Glutamatergic neuron (in vitro differentiated cells): ENCODE measurements around the gene KRT71. TPM values are rescaled to one million over a fixed set of nuclear protein-coding genes. Genes with fewer than 3 reads are reported as not detected.

Experiments used
- DNase-seq: peaks from one replicate; pipeline ENCODE4 v3.0.0; 2022
- H3K27ac Mint-ChIP-seq: one replicate; pipeline ENCODE4 v1.8.0; 2020; ENCODE audit warnings: mild to moderate bottlenecking, mixed read lengths, inconsistent platforms; ENCODE audit not compliant: unreplicated experiment
- H3K27me3 Mint-ChIP-seq: one replicate; pipeline ENCODE4 v1.8.0; 2020; ENCODE audit warnings: mild to moderate bottlenecking, moderate library complexity, mixed read lengths, inconsistent platforms; ENCODE audit not compliant: unreplicated experiment
- H3K36me3 Mint-ChIP-seq: one replicate; pipeline ENCODE4 v1.8.0; 2020; ENCODE audit warnings: mild to moderate bottlenecking, mixed read lengths, inconsistent platforms; ENCODE audit not compliant: unreplicated experiment
- H3K4me1 Mint-ChIP-seq: one replicate; pipeline ENCODE4 v1.8.0; 2020; ENCODE audit warnings: mild to moderate bottlenecking, low read depth, mixed read lengths, inconsistent platforms; ENCODE audit not compliant: unreplicated experiment
- H3K4me3 Mint-ChIP-seq: one replicate; pipeline ENCODE4 v1.8.0; 2020; ENCODE audit warnings: mild to moderate bottlenecking, mixed read lengths, inconsistent platforms; ENCODE audit not compliant: unreplicated experiment
- H3K9me3 Mint-ChIP-seq: one replicate; pipeline ENCODE4 v1.8.0; 2020; ENCODE audit warnings: mild to moderate bottlenecking, moderate library complexity, mixed read lengths, inconsistent platforms; ENCODE audit not compliant: unreplicated experiment
- CTCF ChIP-seq: fragments of 200-600 bp; sonication (generic); IDR thresholded peaks from one replicate; pipeline ENCODE4 v1.5.0; 2021; ENCODE audit not compliant: partially characterized antibody, unreplicated experiment
- long read RNA-seq: library from polyadenylated mRNA; unstranded; transcript quantifications from one replicate; pipeline ENCODE4 v2.0.0, GENCODE V29; 2020; ENCODE audit not compliant: unreplicated experiment
- total RNA-seq: library from RNA; stranded (reverse); fragmentation: NEBNext Ultra II Directional; extraction: Animal tissue kit (Norgen Biotek cat#: 25700); gene quantifications from one replicate; pipeline ENCODE4 v1.2.1, GENCODE V29; 2021; ENCODE audit not compliant: unreplicated experiment

The KRT71 gene
- total RNA-seq: not detected
- long read RNA-seq: 0 reads

GRCh38 chr12:52552681-52553195, at the start of gene KRT71:
Gene KRT71 (minus strand): TSS chr12:52553145. CDS start chr12:52553077, 68 bp downstream.
- TF ChIP-seq CTCF: no peak
- Mint-ChIP-seq H3K27ac (no peak within 1 kb of the TSS), H3K4me1 (no peaks in the 10 kb centered on the region), H3K36me3 (no peaks in the 10 kb centered on the region), H3K27me3 (peaks cover 14% of the 10 kb centered on the region), H3K9me3 (peaks cover 2% of the 10 kb centered on the region), H3K4me3 (no peak within 1 kb of the TSS)
- no peak for DNase-seq

- peaks cover 3% of the 10 kb centered on the region for H3K9me3 Mint-ChIP-seq
- no peaks in the 10 kb centered on the region for H3K4me1 Mint-ChIP-seq
- TF ChIP-seq CTCF: no peak
- H3K27ac Mint-ChIP-seq: no peak overlapping the region
- peaks cover 10% of the 10 kb centered on the region for H3K27me3 Mint-ChIP-seq
- H3K4me3 Mint-ChIP-seq: no peak overlapping the region
- peaks cover 8% of the 10 kb centered on the region for H3K36me3 Mint-ChIP-seq
- no peak for DNase-seq
Measured at GRCh38 chr12:52602552-52602951, 49.6 kb upstream of the KRT71 start.

GRCh38 chr12:52601671-52602070, 48.7 kb upstream of the KRT71 start:
- DNase-seq: no peak
- Mint-ChIP-seq H3K4me1 (no peaks in the 10 kb centered on the region), H3K9me3 (peaks cover 3% of the 10 kb centered on the region), H3K27ac (no peak overlapping the region), H3K4me3 (no peak overlapping the region), H3K36me3 (peaks cover 8% of the 10 kb centered on the region), H3K27me3 (peaks cover 10% of the 10 kb centered on the region)
- no peak for TF ChIP-seq CTCF

GRCh38 chr12:52600941-52601481, 48.1 kb upstream of the KRT71 start, which contains the start of gene KRT72:
Gene KRT72 (minus strand): TSS chr12:52601463. CDS start chr12:52601452, 11 bp downstream.
- DNase-seq: no peak
- H3K36me3 Mint-ChIP-seq: peaks cover 8% of the 10 kb centered on the region
- no peak for TF ChIP-seq CTCF
- peaks cover 3% of the 10 kb centered on the region for H3K9me3 Mint-ChIP-seq
- H3K27ac Mint-ChIP-seq: no peak within 1 kb of the TSS
- peaks cover 10% of the 10 kb centered on the region for H3K27me3 Mint-ChIP-seq
- H3K4me1 Mint-ChIP-seq: no peaks in the 10 kb centered on the region
- H3K4me3 Mint-ChIP-seq: no peak within 1 kb of the TSS

GRCh38 chr12:52600475-52600874, 47.5 kb upstream of the KRT71 start:
- Mint-ChIP-seq H3K4me1 (no peaks in the 10 kb centered on the region), H3K4me3 (no peak overlapping the region), H3K9me3 (peaks cover 1% of the 10 kb centered on the region), H3K27me3 (peaks cover 10% of the 10 kb centered on the region), H3K27ac (no peak overlapping the region), H3K36me3 (peaks cover 8% of the 10 kb centered on the region)
- no peak for DNase-seq
- no peak for TF ChIP-seq CTCF
